ENCODE data around the gene STX19.

- TF ChIP-seq CTCF (IDR thresholded peaks at IDR 0.05): no peak
- no peak for TF ChIP-seq POLR2A (IDR thresholded peaks at IDR 0.05)
Observed at GRCh38 chr3:93992207-93992606, 36.2 kb downstream of the STX19 start.
